ENCODE data around the gene DQX1.
A peak's percentile ranks its signal among the peaks of the same experiment; 100 is the strongest.

DQX1 gene

DNA sequence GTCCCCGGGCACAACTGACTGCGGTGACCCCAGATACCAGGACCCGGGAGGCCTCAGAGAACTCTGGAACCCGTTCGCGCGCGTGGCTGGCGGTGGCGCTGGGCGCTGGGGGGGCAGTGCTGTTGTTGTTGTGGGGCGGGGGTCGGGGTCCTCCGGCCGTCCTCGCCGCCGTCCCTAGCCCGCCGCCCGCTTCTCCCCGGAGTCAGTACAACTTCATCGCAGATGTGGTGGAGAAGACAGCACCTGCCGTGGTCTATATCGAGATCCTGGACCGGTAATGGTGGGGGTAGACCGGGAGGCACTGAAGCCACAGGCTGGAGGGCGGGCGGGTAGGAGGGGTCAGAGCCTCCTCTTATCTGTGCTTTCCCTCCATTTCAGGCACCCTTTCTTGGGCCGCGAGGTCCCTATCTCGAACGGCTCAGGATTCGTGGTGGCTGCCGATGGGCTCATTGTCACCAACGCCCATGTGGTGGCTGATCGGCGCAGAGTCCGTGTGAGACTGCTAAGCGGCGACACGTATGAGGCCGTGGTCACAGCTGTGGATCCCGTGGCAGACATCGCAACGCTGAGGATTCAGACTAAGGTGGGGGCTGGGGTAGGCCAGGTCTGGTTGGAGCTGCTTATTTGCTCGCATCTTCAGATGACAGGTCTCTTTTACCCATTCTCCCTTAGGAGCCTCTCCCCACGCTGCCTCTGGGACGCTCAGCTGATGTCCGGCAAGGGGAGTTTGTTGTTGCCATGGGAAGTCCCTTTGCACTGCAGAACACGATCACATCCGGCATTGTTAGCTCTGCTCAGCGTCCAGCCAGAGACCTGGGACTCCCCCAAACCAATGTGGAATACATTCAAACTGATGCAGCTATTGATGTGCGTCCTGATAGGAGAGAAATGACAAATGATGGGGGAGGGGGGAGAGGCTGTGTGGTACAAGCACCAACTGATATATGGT lies 4.5 kb upstream of the DQX1 start:
- no peak for DNase-seq

DNA sequence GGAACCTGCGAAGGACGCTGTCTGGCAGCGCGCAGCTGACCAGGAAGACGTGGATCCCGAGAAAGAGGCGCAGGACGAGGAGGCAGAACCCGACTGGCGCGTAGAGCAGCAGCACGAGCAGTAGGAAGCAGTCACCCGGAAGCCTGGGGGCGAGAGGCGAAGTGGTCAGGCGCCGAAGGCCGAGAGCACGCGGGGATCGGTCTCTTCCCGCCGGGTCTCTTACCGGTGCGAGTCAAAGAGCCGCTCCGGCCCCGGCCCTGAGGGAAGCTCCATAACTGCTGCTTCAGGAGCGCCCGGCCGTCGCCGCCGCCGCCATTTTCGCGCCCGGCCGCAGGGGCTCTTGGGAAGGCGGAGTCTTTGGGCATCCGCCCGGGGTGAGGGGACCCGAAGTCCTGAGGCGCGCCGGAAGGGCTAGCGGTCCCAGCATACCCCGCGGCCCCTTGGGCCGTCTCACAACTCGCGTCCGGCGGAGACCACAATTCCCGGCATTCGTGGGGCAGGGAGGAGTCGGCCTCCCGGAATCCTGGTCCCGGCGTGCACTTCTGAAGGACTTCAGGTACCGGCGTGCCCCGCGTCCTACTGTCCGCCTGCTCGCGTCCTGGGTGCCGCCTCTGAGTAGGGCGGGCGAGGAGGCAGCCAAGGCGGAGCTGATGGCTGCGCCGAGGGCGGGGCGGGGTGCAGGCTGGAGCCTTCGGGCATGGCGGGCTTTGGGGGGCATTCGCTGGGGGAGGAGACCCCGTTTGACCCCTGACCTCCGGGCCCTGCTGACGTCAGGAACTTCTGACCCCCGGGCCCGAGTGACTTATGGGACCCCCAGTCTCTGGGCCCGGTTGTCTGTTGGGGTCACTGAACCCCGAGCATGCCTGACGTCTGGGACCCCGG lies 3.6 kb upstream of the DQX1 start, which contains the start of the genes AUP1 and HTRA2:
Gene AUP1 (minus strand): TSS at position 350 of the 882 bp plus-strand sequence. CDS start 77 bp downstream, at position 273.
Gene HTRA2 (plus strand): TSS at position 577 of the 882 bp plus-strand sequence. CDS start 74 bp downstream, at position 651.
- peak; percentile 70 to 94 for DNase-seq

DNA sequence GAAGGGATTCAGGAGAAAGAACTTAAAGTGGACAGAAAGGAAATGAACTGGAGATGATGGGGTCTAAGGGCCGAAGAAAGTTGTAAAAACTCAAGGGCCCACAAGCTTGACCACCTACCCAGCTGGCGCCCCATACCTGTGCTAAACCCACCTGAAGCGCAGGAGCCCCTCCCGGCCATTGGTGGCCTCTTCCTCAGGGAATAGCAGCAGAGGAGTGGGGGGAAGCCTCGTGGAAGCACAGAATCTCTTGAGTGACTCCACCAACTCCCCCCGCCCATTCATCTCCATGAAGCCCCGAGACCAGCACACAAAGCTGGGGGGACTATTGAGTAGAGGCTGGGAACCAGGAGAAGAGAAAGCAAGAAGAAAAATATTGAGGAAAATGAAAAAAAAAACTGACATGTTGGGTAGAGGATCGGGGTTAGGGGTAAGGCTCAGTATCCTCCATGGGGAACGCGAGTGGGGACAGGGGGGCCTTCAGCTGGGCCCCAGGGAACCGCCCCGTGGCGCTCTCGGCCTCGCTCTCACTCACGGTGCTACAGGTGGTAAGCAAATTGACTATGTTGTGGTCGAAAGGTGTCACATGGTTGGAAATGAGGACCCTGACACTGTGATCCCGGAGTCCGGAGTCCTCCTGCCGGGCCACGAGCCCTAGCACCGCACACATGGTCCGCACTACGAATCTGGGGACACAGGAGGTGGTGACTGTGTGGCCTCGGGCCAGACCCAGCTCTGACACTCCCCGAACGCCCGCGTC lies 2.7 kb upstream of the DQX1 start:
- DNase-seq: no peak

DNA sequence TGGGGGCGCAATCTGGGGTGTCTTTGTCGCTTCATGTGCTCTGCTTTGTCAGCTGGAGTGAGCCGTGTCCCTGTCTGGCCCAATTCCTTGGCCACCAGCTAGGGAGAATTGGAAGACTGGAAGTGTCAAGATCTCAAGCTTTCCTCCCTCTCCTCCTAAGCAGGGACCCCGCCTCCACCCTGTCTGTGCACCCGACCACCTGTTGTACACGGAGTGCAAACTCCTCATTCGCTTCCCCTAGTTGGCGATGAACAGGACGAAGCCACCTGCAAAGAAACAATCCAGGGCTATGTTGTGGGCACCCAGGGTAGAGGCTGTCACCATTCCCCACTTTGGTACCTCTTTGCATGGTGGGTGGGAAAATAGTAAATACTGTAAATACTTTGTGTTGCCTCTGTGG lies 1.7 kb upstream of the DQX1 start:
- DNase-seq: no peak

DNA sequence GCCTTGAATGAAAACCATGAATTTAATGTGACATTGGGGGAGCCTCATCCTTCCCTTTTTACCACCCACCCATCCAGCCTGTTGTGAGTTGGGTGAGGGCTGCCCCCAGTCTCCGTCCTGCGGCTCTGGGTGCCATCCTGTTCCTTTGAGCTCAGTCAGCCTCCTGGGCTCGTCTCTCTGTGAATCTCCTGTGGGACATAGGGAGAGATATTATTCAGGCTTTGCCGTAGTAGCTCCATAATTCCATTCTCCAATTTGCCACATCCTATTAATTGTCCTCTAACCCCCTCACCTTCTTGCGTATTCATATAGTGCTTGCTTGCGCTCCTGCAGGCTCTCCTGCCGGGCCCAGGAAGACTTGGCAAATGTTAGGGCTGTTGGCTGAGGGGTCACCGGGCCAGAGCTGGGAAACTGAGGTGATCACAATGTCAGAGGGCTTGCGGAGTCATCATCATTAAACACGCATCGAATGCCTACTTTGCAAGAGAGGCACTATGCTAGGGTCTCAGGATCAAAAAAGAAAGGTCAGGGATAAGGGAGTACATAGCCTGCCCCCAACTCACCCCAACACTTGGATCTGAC lies 709 bp upstream of the DQX1 start:
- no peak for DNase-seq

DNA sequence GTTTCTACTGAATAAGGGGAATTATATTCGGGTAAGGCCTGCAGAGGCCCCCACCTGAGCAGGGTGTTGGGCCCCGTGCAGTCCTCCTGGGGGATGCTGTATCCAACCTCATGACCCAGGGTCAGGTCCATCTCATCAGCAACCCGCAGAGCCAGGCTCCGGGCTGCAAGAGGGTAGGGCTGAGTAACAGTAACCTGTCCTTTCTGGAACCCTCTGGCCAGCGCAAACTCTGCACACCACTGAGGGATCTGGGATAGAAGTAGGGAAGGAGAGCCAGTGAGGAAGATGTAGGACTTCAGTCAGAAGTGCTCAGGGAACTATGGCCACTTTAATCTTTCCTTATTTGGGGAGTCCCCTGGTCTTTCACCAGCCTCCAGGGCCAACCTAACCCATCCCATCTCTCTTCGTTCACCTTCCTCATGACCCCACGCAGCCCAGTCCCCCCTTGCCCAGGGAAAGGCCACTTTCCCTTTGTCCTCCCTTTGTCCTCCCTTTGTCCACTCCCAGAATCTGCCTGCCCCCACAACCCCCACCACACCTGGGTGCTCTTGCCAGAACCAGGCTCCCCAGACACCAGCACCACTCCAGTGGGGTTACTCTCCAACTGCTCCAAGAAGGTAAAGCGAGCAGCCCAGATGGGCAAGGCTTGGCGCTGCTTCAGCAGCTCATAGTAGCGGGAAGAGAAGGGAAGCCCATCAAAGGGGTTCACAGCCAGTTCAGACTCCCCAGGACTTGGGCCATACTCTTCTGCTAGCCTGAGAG lies 895 bp downstream of the DQX1 start:
- DNase-seq: no peak

DNA sequence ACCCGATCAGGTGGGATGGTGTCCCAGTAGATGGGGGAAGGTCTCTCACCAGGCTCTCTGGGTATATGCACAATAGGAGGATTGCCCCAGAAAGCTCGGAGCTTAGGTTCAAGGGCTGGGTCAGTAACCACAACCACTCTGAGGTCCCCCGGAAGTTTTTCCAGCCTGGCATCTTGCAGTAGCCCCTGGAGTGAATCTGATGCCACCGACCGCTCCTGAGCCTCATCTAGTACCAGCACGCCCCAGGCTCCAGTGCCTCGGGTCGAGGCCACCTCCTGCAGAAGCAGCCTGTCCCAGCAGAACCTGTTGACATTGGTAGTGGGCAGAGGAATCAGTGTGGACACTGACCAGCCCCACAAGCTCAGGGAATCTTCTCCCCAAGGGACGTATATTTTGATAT lies 2.0 kb downstream of the DQX1 start:
- DNase-seq: no peak

DNA sequence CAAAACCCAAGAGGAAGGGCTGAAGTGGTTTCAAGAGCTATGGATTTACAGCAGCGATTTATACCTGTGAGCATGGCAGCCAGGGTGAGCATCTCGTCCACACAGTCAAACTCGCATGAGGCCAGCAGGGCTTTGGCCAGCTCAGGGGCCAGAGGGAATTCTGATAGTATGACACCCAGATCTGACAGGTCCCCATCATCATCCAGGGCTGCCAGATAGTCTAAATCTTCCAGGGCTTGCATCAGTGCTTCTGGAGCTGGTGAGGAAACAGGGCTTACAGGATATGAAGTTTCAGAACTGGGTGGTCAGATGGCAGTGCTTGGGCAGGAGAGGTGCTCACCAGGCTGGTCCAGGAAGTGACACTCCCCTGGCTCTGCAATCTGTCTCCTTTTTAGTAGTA lies 3.5 kb downstream of the DQX1 start:
- DNase-seq: no peak

DNA sequence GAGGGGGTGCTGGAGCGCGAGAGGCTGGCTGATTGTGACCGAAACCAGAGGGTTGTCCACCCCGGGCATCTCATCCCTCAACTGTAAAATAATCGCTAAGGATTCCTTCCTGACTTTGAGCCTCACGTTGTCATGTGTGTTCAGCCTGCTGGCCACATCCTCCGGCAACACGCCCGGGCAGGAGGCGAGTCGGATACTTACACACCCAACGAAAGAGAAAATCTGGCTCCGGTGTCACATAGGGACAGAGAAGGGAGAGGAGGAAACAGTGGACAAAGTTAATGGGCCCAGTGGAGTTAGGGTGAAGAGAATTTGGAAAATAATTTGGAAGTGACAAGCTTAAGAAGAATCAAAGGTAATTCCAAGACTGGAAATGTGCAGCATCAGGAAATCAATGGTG lies 9.4 kb downstream of the DQX1 start:
- DNase-seq: no peak

DNA sequence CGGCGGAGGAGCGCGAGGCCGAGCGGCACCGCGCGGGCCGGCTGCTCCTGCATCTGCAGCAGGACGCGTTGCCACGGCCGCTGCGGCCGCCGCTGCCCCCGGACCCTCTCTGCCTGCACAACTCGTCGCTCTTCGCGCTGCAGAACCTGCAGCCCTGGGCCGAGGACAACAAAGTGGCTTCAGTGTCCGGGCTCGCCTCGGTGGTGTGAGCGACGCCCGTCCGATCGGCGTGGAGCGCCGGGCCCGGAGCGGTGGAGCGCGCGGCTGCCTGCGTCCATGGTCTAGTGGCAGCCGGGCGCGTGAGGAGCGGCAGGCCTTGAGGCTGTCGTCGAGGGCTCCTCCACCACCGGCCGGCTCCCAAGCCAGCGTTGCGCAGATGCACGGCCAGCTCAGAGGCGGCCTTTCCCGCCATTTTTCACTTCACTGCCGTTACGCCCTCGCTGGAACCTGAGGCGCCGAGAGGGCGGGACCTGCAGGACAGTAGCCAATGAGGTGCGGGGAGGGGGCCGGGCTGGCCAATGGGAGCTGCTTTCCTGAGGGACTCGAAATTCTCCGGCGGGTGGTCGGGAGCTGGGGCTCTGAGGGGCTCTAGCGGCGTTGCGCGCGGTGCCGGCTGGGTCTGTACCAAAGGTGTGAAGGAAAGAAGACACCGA lies 9.9 kb downstream of the DQX1 start:
- no peak for DNase-seq

DNA sequence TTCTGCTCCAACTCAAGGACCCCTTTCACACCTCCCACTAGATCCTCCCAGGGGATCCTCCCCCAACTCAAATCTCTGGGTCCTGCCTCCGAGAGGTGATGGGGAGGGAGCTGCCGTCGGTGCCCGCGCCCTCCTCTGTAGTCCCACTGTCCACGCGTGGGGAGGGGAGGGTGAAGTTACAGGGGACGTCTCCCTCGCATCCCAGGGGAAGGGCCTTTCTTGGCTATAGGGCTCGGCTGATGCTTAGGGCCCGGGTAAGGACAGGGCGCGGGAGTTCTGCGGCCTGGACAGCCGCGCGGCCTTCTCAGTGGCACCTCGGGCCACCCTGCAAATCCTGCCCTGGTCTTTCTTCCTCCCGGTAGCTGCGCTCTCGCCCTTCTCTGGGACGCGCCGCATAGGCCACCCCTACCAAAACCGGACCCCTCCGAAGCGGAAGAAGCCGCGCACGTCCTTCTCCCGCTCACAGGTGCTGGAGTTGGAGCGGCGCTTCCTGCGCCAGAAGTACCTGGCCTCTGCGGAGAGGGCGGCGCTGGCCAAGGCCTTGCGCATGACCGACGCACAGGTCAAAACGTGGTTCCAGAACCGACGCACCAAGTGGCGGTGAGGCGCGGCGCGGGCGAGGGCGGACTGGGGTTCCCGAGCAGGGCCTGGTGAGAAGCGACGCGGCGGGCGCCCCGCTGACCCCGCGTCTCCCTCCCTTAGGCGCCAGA lies 10.6 kb downstream of the DQX1 start:
- no peak for DNase-seq

DNA sequence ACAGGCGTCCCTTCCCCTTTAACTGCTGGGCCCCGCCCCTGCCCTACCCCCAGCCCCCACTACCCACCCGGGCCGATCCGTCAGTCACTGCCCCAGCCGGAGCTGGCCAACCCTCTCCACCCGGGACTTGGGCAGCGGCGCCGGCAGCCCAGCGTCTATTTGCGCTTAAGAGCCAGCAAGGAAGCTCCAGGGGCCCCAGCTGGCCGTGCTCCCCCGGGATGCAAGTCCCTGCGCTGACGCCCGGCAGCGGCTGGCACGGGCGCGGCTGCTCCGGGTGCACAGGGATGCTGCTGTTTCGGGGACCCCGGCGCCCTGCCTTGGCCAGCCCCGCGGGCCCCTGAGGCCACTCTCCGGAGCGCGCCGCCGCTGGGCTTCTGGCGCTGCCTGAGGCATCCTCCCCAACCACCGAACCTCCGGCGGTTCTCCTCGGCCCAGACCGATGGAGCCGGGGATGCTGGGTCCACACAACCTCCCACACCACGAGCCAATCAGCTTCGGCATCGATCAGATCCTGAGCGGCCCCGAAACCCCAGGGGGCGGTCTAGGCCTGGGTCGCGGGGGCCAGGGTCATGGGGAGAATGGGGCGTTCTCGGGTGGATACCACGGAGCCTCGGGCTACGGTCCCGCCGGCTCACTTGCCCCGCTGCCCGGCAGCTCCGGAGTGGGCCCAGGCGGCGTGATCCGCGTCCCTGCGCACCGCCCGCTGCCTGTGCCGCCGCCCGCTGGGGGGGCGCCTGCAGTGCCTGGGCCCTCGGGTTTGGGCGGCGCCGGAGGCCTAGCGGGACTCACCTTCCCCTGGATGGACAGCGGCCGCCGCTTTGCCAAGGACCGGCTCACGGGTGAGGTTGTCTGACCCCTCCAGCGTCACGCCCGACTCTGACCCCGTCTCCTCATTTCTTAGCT lies 11.4 kb downstream of the DQX1 start, which contains the start of gene TLX2:
Gene TLX2 (plus strand): TSS at position 83 of the 903 bp plus-strand sequence. CDS start 357 bp downstream, at position 440.
- no peak for DNase-seq

DNA sequence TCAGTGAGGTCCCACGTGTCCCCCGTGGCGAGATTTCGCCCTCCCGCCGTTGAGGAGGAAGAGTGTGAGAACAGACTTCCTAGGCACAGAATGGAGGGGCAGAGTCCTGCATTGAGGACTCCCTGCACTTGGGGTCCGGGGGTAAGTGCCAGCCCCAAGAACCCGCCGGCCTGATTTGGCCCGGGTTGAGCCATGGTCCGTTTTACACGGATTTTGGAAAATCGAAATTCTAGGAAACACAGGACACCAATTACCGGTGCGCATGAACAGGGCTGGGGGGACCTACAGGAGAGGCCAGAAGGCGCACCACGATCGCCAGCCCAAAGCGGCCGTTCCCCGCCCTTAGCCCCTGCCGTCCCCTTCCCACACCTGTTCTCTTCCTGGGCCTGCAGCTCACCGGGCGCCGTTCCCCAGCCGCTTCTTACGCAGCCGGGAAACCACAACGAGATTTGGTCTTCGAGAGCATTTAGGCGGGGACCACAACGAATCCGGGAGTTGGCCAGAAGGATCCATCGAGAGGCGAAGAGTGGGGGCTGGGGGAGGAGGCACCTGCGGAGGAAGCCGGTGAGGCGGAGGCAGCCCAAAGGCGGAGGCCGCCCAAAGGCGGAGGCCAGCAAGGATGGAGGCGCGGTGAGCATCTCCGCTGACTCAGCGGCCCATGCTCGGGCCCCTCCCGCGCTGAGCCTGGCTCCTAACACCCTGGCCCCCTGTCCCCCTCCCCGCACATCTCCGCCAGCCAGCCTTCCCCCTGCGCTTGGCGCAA lies 12.2 kb downstream of the DQX1 start:
- no peak for DNase-seq

DNA sequence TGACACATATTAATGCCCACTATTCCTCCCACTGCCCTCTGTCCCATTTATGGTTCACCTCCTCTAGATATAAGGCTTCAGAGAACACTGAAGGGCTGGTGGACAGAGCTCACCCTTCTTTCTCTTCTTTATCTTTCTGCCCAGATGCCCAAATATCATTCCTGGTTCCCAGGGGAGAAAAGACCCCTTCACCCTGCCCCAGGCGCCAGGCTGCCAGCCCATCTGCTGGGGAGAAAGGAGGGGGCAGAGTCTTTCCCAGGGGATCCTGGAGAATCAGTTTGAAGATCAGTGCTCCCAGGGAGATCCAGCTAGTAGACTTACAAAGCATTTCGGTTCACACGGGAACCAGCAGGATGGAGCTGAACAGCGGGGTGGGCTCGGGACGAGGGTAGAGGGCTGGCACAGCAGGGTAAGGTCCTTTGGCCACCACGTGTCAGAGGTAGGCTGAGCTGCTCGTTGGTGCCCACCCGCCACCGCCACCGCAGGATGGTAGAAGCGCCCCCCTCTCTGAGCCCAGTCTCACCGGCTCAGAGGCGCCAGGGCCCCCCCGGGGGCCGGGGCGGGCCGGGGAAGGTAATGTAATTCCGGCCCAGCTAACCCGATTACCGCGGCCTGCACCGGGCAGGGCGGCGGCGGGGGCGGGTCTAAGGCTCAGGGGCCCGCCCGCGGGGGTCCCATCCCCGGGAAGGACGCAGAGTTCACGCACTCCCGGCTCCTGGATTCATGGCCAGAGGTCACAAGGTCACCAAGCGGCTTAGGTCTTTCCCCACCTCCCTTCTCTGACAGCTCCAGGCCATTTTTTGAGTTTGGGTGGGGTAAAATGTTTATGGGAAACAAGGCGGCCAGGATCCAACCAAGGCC lies 13.1 kb downstream of the DQX1 start:
- DNase-seq: no peak

DNA sequence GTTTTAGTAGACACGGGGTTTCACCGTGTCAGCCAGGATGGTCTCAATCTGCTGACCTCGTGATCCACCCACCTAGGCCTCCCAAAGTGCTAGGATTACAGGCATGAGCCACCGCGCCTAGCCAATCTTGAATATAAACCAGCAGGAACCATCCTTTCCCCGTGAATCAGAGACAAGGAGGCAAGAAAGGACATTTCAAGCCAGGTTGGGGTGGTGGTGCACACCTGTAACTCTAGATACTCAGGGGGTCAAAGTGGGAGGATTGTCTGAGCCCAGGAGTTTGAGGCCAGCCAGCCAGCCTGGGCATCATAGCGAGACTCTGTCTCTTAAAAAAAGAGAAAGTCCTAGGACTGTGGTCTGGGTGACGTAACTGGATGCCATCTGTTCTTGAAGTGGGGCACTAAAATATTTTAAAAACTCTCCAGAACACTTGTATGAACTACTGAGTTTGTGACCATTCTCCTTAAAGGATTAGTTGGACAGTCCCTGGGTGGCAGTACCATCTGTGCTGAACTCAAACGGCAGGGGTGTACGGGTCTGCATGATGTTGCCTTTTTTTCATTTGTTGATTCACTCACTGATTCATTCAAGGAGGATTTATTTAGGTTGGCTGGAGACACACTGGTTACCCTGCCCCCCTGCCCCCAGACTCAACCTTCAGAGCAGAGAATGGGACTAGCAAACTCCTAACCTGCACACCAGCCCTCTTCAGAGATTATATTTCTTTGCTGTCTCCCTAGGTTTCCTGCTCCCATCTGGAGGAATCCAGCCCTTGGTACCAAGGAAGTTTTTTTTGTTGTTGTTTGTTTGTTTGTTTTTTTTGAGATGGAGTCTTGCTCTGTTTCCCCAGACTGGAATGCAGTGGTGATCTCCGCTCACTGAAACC lies 14.7 kb downstream of the DQX1 start:
- no peak for DNase-seq

DNA sequence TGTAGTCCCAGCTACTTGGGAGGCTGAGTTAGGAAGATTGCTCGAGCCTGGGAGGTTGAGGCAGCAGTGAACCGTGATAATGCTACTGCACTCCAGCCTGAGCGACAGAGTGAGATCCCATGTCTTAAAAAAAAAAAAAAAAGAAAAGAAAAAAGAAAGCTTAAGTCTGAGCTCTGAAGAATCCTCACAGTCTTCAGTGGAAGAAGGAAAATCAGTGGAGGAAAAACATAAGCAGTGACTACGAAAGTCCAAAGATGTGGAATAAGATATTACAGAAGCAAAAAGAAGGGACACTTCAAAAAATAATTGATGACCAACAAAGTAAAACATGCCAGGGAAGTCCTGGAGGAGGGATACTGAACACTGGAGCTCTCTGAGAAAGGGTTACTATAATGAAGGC lies 15.8 kb downstream of the DQX1 start:
- no peak for DNase-seq
